ENCODE results near the gene KCNJ16. TPM values are rescaled to one million over a fixed set of nuclear protein-coding genes. Genes with fewer than 3 reads are reported as not detected.

KCNJ16 gene
- total RNA-seq, 1 donor from 2014 or later, result 16.6 TPM

GRCh38 chr17:70053241-70054234, 21.5 kb upstream of the KCNJ16 start:
- Mint-ChIP-seq H3K4me1 (ENCODE audit: low read depth) (peaks cover 30% of the 10 kb centered on the region), H3K4me3 (ENCODE audit: low read depth) (no peak overlapping the region), H3K36me3 (ENCODE audit: insufficient read depth) (no peaks in the 10 kb centered on the region), H3K27ac (no peak overlapping the region), H3K27me3 (no peaks in the 10 kb centered on the region), H3K9me3 (ENCODE audit: low read depth) (no peaks in the 10 kb centered on the region)
- DNase-seq (ENCODE audit: low spot score, unreplicated experiment), result no peak
- no peak for TF ChIP-seq CTCF (IDR thresholded peaks at IDR 0.05; ENCODE audit: unreplicated experiment)

GRCh38 chr17:70055000-70055399, 20.0 kb upstream of the KCNJ16 start:
- no peak overlapping the region for H3K4me3 Mint-ChIP-seq (ENCODE audit: low read depth)
- peak overlapping the region; percentile 23 for H3K27ac Mint-ChIP-seq

GRCh38 chr17:70059071-70059470, 16.0 kb upstream of the KCNJ16 start:
- H3K27ac Mint-ChIP-seq, result no peak overlapping the region
- no peaks in the 10 kb centered on the region for H3K36me3 Mint-ChIP-seq (ENCODE audit: insufficient read depth)
- no peak for DNase-seq (ENCODE audit: low spot score, unreplicated experiment)
- H3K4me3 Mint-ChIP-seq (ENCODE audit: low read depth), result no peak overlapping the region
- peaks cover 18% of the 10 kb centered on the region for H3K4me1 Mint-ChIP-seq (ENCODE audit: low read depth)
- H3K27me3 Mint-ChIP-seq, result no peaks in the 10 kb centered on the region
- TF ChIP-seq CTCF (IDR thresholded peaks at IDR 0.05; ENCODE audit: unreplicated experiment), result no peak
- no peaks in the 10 kb centered on the region for H3K9me3 Mint-ChIP-seq (ENCODE audit: low read depth)

More at GRCh38 chr17:70055000-70055399, 20.0 kb upstream of the KCNJ16 start:
- H3K36me3 Mint-ChIP-seq (ENCODE audit: insufficient read depth), result no peaks in the 10 kb centered on the region
- no peak for DNase-seq (ENCODE audit: low spot score, unreplicated experiment)
- no peaks in the 10 kb centered on the region for H3K9me3 Mint-ChIP-seq (ENCODE audit: low read depth)
- peaks cover 30% of the 10 kb centered on the region for H3K4me1 Mint-ChIP-seq (ENCODE audit: low read depth)
- TF ChIP-seq CTCF (IDR thresholded peaks at IDR 0.05; ENCODE audit: unreplicated experiment), result no peak
- H3K27me3 Mint-ChIP-seq, result no peaks in the 10 kb centered on the region

- Mint-ChIP-seq H3K36me3 (ENCODE audit: insufficient read depth) (no peaks in the 10 kb centered on the region), H3K4me3 (ENCODE audit: low read depth) (no peak overlapping the region), H3K9me3 (ENCODE audit: low read depth) (no peaks in the 10 kb centered on the region), H3K4me1 (ENCODE audit: low read depth) (peaks cover 15% of the 10 kb centered on the region), H3K27ac (no peak overlapping the region), H3K27me3 (no peaks in the 10 kb centered on the region)
- DNase-seq (ENCODE audit: low spot score, unreplicated experiment), result no peak
- no peak for TF ChIP-seq CTCF (IDR thresholded peaks at IDR 0.05; ENCODE audit: unreplicated experiment)
Measured at GRCh38 chr17:70059649-70060048, 15.4 kb upstream of the KCNJ16 start.

- Mint-ChIP-seq H3K36me3 (ENCODE audit: insufficient read depth) (no peaks in the 10 kb centered on the region), H3K27me3 (no peaks in the 10 kb centered on the region), H3K27ac (no peak overlapping the region), H3K9me3 (ENCODE audit: low read depth) (no peaks in the 10 kb centered on the region), H3K4me3 (ENCODE audit: low read depth) (no peak overlapping the region), H3K4me1 (ENCODE audit: low read depth) (peaks cover 16% of the 10 kb centered on the region)
- no peak for DNase-seq (ENCODE audit: low spot score, unreplicated experiment)
- no peak for TF ChIP-seq CTCF (IDR thresholded peaks at IDR 0.05; ENCODE audit: unreplicated experiment)
Measured at GRCh38 chr17:70060415-70060814, 14.6 kb upstream of the KCNJ16 start.

All from progenitor cell of endocrine pancreas (in vitro differentiated cells).